ENCODE measurements around the gene DZIP1L. TPM values are rescaled to one million over a fixed set of nuclear protein-coding genes. Genes with fewer than 3 reads are reported as not detected.

DZIP1L gene
- total RNA-seq, 2 donors from 2014 or later = 10.2 to 18.7 TPM

DNA sequence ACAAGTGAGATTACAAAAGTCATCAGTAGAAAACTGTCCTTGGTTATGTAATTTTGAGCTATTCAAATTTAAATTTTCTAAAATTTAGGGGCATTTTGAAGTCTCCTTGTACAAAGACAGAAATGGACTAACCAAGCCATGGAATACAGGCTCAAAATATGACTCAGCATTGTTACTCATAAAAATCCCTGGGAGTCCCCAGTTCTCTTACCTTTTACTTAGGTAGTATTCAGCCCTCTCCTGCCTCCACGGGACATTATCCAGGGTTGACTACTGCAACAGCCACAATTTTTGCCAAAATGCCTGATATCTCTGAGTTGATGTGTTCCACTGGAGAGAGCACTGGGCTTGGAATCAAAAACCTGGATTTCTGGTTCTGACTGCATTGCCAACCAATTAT, 80.5 kb downstream of the DZIP1L start:
- WGBS = 74% methylated on average over 1 of the region's 1 CpG
- DNase-seq (ENCODE audit: low spot score) = no peak
- Histone ChIP-seq H3K9me3 (no peaks in the 10 kb centered on the region), H3K36me3 (no peaks in the 10 kb centered on the region), H3K27me3 (replicated peaks; ENCODE audit: insufficient read depth) (no peaks in the 10 kb centered on the region), H3K27ac (no peak overlapping the region), H3K4me1 (replicated peaks) (no peaks in the 10 kb centered on the region), H3K4me3 (no peak overlapping the region)
- intact Hi-C loops (cut with DNase I) = no loop called here
- no peak for TF ChIP-seq CTCF (IDR thresholded peaks at IDR 0.05)
- no peak for TF ChIP-seq POLR2AphosphoS5 (IDR thresholded peaks at IDR 0.05)
- TF ChIP-seq POLR2A (IDR thresholded peaks at IDR 0.05) = no peak

- TF ChIP-seq POLR2AphosphoS5 (IDR thresholded peaks at IDR 0.05) = no peak
- no peak for TF ChIP-seq CTCF (IDR thresholded peaks at IDR 0.05)
- TF ChIP-seq POLR2A (IDR thresholded peaks at IDR 0.05) = no peak
- DNase-seq (ENCODE audit: low spot score) = no peak
- intact Hi-C loops (cut with DNase I) = no loop called here
- Histone ChIP-seq H3K9me3 (no peaks in the 10 kb centered on the region), H3K27me3 (replicated peaks; ENCODE audit: insufficient read depth) (no peaks in the 10 kb centered on the region), H3K36me3 (no peaks in the 10 kb centered on the region), H3K4me1 (replicated peaks) (no peaks in the 10 kb centered on the region), H3K27ac (no peak overlapping the region), H3K4me3 (no peak overlapping the region)
- 99% methylated on average over 2 of the region's 2 CpGs for WGBS
Measured at GRCh38 chr3:138033202-138033691, 82.2 kb downstream of the DZIP1L start.

DNA sequence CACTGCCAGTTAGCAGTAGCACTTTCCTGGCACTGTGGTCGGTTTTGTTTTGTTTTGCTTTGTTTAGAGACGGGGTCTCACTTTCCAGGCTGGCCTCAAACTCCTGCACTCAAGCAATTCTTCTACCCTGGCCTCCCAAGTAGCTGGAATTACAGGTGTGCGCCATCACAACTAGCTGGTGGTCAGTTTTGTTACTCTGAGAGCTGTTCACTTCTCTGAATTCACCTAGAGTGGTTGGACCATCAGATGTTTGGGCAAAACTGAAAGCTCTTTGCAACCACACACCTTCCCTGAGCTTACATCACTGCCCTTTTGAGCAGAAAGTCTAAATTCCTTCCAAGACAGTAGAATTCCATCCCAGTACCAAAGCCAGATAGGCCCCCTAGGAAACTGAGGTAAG, 82.8 kb downstream of the DZIP1L start:
- Histone ChIP-seq H3K4me3 (no peak overlapping the region), H3K9me3 (no peaks in the 10 kb centered on the region), H3K27ac (no peak overlapping the region), H3K4me1 (replicated peaks) (no peaks in the 10 kb centered on the region), H3K27me3 (replicated peaks; ENCODE audit: insufficient read depth) (no peaks in the 10 kb centered on the region), H3K36me3 (no peaks in the 10 kb centered on the region)
- TF ChIP-seq POLR2A (IDR thresholded peaks at IDR 0.05) (no peak), POLR2AphosphoS5 (IDR thresholded peaks at IDR 0.05) (no peak), CTCF (IDR thresholded peaks at IDR 0.05) (no peak)
- intact Hi-C loops (cut with DNase I) = no loop called here
- WGBS = 84% methylated on average over 3 of the region's 3 CpGs
- no peak for DNase-seq (ENCODE audit: low spot score)

DNA sequence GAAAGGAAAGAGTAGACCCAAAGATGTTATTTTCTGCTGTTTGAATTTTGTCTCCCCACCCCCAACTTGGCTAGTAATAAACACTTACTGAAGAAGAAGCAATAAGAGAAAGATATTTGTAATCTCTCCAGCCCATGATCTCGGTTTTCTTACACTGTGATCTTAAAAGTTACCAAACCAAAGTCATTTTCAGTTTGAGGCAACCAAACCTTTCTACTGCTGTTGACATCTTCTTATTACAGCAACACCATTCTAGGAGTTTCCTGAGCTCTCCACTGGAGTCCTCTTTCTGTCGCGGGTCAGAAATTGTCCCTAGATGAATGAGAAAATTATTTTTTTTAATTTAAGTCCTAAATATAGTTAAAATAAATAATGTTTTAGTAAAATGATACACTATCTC, 83.9 kb downstream of the DZIP1L start:
- intact Hi-C loops (cut with DNase I) = no loop called here
- no peak for DNase-seq (ENCODE audit: low spot score)
- TF ChIP-seq POLR2AphosphoS5 (IDR thresholded peaks at IDR 0.05) (no peak), CTCF (IDR thresholded peaks at IDR 0.05) (no peak), POLR2A (IDR thresholded peaks at IDR 0.05) (no peak)
- 94% methylated on average over 3 of the region's 3 CpGs for WGBS
- Histone ChIP-seq H3K36me3 (no peaks in the 10 kb centered on the region), H3K9me3 (no peaks in the 10 kb centered on the region), H3K27ac (no peak overlapping the region), H3K4me1 (replicated peaks) (no peaks in the 10 kb centered on the region), H3K27me3 (replicated peaks; ENCODE audit: insufficient read depth) (no peaks in the 10 kb centered on the region), H3K4me3 (no peak overlapping the region)

- TF ChIP-seq CTCF (IDR thresholded peaks at IDR 0.05) (no peak), POLR2AphosphoS5 (IDR thresholded peaks at IDR 0.05) (no peak)
- no peak for DNase-seq (ENCODE audit: low spot score)
- no peaks in the 10 kb centered on the region for H3K4me1 ChIP-seq (replicated peaks)
- no peak overlapping the region for H3K4me3 ChIP-seq
- intact Hi-C loops (cut with DNase I) = no loop called here
- H3K36me3 ChIP-seq = no peaks in the 10 kb centered on the region
- WGBS = 80% methylated on average over 11 of the region's 11 CpGs
- H3K27ac ChIP-seq = no peak overlapping the region
- H3K27me3 ChIP-seq (replicated peaks; ENCODE audit: insufficient read depth) = no peaks in the 10 kb centered on the region
- H3K9me3 ChIP-seq = no peaks in the 10 kb centered on the region
Measured at GRCh38 chr3:138030734-138031280, 84.6 kb downstream of the DZIP1L start.

Data from prostate gland (tissue), 2 donors.